Activated CD8-positive, alpha-beta memory T cell treated with anti-CD3 and anti-CD28 coated beads for 4 hours (primary cell): Measurements from ENCODE around the gene SPON1.
"Not testable (repeated sequence)": the region's sequence is repeated elsewhere in the genome, so short reads cannot be mapped to it uniquely, and the experiment has no call there.

Source experiments
- DNase-seq, 2 donors: peaks; one replicate each; pipeline ENCODE4 v3.0.0-alpha.2; 2020; ENCODE audit warnings: low read depth in 2 of 2

Gene SPON1

GRCh38 chr11:14082338-14082737, 119.8 kb downstream of the SPON1 start:
- no peak for DNase-seq

GRCh38 chr11:14088861-14089260, 126.3 kb downstream of the SPON1 start:
- DNase-seq: not testable (repeated sequence)

DNA sequence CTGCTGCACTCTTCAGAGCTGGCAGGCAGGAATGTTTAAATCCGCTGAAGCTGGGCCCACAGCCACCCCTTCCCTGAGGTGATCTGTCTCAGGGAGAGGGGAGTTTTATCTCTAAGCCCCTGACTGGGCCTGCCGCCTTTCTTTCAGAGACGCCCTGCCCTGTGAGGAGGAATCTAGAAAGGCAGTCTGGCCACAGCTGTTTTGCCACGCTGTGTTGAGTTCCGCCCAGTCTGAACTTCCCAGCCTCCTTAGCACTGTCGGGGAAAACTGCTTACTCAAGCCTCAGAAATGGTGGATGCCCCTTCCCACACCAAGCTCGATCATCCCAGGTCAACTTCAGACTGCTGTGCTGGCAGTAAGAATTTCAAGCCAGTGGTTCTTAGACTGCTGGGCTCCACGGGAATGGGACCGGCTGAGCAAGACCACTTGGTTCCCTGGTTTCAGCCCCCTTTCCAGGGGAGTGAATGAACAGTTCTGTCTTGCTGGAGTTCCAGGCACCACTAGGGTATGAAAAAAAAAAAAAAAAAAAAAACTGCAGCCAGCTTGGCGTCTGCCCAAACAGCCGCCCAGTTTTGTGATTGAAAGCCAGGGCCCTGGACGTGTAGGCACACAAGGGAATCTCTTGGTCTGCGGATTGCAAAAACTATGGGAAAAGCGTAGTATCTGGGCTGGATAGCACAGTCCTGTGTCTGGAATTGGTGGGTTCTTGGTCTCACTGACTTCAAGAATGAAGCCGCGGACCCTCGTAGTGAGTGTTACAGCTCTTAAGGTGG, 127.4 kb downstream of the SPON1 start:
- DNase-seq: no peak

DNA sequence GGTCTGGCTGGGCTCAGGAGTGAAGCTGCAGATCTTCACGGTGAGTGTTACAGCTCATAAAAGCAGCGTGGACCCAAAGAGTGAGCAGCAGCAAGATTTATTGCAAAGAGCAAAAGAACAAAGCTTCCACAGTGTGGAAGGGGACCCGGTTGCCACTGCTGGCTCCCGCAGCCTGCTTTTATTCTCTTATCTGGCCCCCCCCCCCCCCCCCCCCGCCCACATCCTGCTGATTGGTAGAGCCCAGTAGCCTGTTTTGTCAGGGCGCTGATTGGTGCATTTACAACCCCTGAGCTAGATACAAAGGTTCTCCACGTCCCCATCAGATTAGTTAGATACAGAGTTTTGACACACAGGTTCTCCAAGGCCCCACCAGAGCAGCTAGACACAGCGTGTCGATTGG, 128.1 kb downstream of the SPON1 start:
- not testable (repeated sequence) for DNase-seq

GRCh38 chr11:14093065-14093464, 130.5 kb downstream of the SPON1 start:
- no peak for DNase-seq

DNA sequence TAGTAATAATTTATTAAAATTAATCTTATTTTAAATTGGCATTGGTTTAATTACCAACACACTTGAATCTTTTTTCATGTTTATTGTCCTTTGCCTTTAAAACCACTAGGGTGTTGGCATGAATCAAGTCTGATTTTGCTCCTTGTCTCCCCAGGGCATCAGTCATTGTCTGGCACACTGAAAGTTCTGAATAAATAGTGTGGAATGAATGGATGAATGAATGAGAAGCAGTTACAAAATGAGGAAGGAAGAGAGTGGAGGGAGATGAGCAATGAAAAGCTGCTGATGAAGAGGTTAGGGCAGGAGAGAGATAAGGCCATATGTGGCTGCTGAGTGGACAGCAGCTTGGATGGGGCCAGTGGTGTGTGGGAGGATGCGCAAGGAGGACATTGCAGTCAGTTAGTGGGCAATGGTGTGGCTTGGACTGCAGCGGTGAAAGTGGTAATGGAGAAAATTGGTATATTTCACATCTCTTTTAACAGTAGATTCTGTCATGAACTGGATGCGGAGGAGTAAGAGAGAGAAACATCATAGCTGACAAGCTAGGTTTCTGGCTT, 132.0 kb downstream of the SPON1 start:
- DNase-seq: no peak

DNA sequence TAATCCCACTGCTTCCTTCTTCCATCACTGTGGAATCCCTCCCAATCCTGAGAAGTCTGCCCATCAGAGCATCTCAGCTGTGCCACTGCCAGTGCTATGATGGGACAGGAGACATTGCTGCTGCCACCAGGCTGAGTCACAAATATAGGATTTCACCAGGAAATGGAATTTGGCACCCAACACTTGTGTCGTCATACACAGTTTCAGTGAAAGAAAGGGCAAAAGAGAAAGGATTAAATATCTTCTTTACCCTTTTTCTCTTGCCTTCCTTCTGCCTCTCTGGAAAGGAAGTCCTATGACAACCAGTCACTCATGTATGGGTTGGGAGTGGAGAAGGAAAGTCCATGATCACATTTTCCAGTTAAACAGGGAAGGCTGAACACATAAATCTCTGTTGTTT, 133.4 kb downstream of the SPON1 start:
- no peak for DNase-seq

- DNase-seq: no peak
Observed at GRCh38 chr11:14096606-14097005, 134.1 kb downstream of the SPON1 start.

GRCh38 chr11:14101388-14101787, 138.9 kb downstream of the SPON1 start:
- DNase-seq: no peak

- DNase-seq: no peak
Observed at GRCh38 chr11:14102766-14103165, 140.2 kb downstream of the SPON1 start.

DNA sequence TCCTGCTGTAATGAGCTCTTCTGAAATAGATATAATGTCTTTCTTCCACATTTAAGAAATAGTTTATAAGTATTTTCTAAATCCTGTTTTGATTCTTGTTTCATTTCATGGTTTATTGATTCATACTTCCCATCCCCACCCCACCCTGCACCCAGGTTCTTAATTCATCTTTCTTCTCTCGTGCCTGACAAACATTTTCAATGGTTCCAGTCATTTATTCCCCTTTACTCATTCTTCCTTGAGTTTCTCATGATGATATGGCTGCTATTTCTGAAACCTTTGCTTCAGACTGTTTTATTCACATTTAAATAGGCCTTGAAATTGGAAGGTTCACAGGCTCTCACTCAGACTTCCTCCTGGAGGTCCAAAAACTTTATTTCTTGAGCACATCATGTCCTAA, 142.9 kb downstream of the SPON1 start:
- no peak for DNase-seq

DNA sequence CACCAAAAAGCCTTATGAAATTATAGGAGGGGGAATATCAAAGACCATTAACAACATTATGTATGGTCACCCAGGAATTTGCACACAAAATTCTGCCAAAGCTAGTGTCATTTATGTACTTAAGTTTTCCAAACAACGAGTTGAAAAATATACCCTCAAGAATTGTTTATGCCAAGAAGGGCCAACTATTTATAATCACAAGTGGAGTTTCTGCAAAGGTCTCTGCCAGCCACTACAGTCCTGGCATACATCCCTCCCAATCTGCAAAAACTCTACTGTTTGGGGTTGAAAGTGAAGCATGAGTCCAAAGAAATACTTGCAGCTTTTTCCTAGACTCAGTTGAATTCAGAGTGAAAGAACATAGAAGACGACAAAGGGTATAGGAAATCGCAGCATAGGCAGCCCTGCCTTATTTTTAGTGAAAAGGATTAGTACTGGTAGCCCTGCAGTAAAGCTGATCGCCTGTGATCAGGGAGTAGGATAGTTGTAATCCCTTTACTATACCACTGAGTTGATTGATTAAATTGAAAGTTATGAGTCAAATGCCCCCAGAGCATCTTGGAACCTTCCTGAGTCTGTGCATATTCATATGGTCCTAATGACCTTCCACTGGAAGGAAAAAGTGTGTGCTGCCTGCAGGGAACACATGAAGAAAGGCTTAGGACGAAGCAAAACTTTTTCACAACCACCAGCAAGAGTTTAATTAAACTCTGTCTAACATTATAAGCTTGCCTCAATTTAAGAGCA, 144.0 kb downstream of the SPON1 start:
- DNase-seq: no peak

DNA sequence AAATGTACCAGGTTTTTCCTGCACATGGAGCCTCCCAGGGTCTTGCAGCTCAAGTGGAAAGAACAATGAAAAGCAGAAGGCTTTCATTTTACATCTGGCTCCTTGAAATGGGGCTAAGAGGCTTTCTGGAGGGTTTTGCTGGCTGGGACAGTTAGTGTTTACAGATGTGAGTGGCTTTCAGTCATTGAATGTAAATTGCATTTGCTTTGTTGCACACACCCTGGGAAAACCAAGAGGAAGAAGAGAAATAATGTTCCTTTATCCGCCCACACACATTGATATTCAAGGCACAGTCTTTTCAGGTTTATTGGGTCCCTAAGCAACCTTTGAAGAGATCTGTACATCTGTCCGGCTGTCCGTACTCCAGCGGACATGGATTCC, 144.5 kb downstream of the SPON1 start:
- no peak for DNase-seq

DNA sequence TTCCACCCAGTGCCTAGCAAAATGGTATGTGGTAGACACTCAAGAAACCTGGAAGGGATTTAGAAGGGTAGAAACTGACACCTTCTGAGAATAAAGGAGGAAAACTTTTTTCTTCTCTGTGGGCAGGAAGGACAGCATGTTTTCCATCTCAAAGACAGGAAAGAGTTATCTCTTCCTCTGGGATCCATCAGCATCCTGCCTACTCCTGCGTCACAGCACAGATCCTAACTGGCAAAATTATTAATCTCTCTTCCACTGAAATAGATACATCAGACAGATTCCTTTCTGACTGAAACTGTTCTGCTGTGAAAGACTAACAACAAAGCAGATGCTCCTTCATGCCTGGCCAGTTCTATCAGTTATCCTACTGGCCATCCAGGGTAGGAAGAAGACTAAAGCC, 147.2 kb downstream of the SPON1 start:
- DNase-seq: no peak

GRCh38 chr11:14110629-14111028, 148.1 kb downstream of the SPON1 start:
- DNase-seq: no peak

GRCh38 chr11:14111496-14111895, 149.0 kb downstream of the SPON1 start:
- no peak for DNase-seq

GRCh38 chr11:14112721-14113120, 150.2 kb downstream of the SPON1 start:
- no peak for DNase-seq

- DNase-seq: no peak
Observed at GRCh38 chr11:14114269-14114668, 151.7 kb downstream of the SPON1 start.

DNA sequence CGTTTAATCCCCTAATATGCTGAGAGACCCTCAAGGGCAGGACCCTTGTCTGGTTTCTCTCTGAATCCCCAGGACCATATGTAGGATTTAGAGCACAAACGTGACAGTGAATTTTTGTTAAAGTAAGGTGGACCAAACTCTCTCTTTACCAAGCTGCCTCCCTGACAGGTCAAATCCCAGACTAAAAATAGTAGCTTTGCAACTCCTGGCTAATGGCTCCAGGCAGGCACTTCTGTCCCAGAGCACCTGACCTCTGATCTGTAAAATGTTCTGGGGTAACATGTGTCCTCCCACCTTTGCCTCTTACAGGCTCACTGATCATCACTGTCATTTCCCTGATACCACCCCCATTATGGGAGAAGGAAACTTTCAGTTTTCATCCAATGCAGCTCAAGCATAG, 152.3 kb downstream of the SPON1 start:
- DNase-seq: no peak

DNA sequence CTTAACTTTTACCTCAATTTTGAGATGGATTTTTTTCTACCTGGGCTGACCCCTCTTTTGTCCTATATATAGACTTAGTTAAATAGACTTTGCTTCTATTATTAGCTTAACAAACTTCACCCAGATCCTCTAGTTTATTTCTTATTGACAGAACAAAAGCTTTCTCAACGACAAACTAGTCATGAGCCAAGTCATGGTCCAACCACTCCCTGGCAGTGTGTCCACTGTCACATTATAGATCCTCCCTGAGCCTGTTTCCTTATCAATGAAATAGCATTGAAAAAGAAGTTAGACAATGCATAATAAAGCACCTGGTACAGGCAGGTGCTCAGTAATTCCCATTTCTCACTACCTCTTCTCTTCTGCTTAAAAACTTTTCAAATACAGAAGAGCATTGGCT, 155.1 kb downstream of the SPON1 start:
- DNase-seq: no peak

DNA sequence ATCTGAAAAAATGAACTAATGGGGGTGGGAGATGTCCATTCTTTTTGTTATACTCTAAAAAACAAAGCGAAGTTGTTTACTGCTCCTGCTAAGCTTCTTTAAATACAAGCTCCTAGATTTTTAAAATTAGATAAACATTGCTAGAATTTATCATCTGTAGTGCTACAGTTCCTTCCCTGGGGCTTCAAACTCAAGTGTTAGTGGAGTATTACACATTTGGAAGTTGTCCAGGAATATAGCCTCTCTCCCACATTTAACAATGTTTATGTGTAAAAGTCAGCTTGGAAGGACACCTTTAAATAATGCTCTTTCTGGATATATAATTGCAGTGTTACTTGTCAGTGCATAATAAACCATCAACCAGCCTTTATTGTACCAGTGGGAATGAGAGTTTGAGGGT, 155.5 kb downstream of the SPON1 start:
- no peak for DNase-seq

- DNase-seq: no peak
Observed at GRCh38 chr11:14119357-14119756, 156.8 kb downstream of the SPON1 start.

- DNase-seq: no peak
Observed at GRCh38 chr11:14124350-14124749, 161.8 kb downstream of the SPON1 start.
